ENCODE measurements around the gene FRZB.
A peak's percentile ranks its signal among the peaks of the same experiment; 100 is the strongest.
"Not testable (repeated sequence)": the region's sequence is repeated elsewhere in the genome, so short reads cannot be mapped to it uniquely, and the experiment has no call there.

Gene FRZB

GRCh38 chr2:182890305-182890704 is 23.9 kb upstream of the FRZB start:
- DNase-seq: no peak

- no peak for DNase-seq
These were observed 21.4 kb upstream of the FRZB start for GRCh38 chr2:182887753-182888415.

- no peak for DNase-seq
These were observed 20.7 kb upstream of the FRZB start for GRCh38 chr2:182887093-182887492.

- DNase-seq: no peak
These were observed 19.3 kb upstream of the FRZB start for GRCh38 chr2:182885771-182886170.

GRCh38 chr2:182883451-182883850 is 17.0 kb upstream of the FRZB start:
- DNase-seq: no peak

GRCh38 chr2:182880100-182880499 is 13.7 kb upstream of the FRZB start:
- DNase-seq: not testable (repeated sequence)

- not testable (repeated sequence) for DNase-seq
These were observed 10.2 kb upstream of the FRZB start for GRCh38 chr2:182876653-182877052.

- no peak for DNase-seq
These were observed 3.8 kb upstream of the FRZB start for GRCh38 chr2:182870227-182870626.

- no peak for DNase-seq
These were observed 1.8 kb upstream of the FRZB start for GRCh38 chr2:182868054-182868796.

- no peak for DNase-seq
These were observed 1.1 kb upstream of the FRZB start for GRCh38 chr2:182867426-182868053.

- peak; percentile 9 for DNase-seq
These were observed 359 bp downstream of the FRZB start for GRCh38 chr2:182866095-182866460.

- DNase-seq: no peak
These were observed 1.4 kb downstream of the FRZB start for GRCh38 chr2:182864949-182865570.

- DNase-seq: no peak
These were observed 2.8 kb downstream of the FRZB start for GRCh38 chr2:182863642-182864041.

- DNase-seq: no peak
These were observed 4.3 kb downstream of the FRZB start for GRCh38 chr2:182862091-182862490.

GRCh38 chr2:182860858-182861257 is 5.6 kb downstream of the FRZB start:
- DNase-seq: no peak

GRCh38 chr2:182858671-182859070 is 7.8 kb downstream of the FRZB start:
- peak; percentile 13 for DNase-seq

GRCh38 chr2:182855376-182855775 is 11.1 kb downstream of the FRZB start:
- no peak for DNase-seq

GRCh38 chr2:182854375-182855105 is 11.9 kb downstream of the FRZB start:
- no peak for DNase-seq

GRCh38 chr2:182852801-182853200 is 13.6 kb downstream of the FRZB start:
- DNase-seq: peak; percentile 9

- no peak for DNase-seq
These were observed 14.3 kb downstream of the FRZB start for GRCh38 chr2:182852090-182852489.

GRCh38 chr2:182845794-182846417 is 20.5 kb downstream of the FRZB start:
- DNase-seq: no peak

- DNase-seq: no peak
These were observed 30.0 kb downstream of the FRZB start for GRCh38 chr2:182836451-182836850.

Measured in fibroblast of skin of scalp (primary cell).